AG04450 (cell line): ENCODE results near the gene RNF144B. TPM values are rescaled to one million over a fixed set of nuclear protein-coding genes. Genes with fewer than 3 reads are reported as not detected.
"Not testable (repeated sequence)": the region's sequence is repeated elsewhere in the genome, so short reads cannot be mapped to it uniquely, and the experiment has no call there.

ENCODE experiments used
- CTCF ChIA-PET: fragments of 300-600, 350-600 bp; formaldehyde crosslinking; extraction: SDS; loops from one replicate; lab custom pipeline; 2022; ENCODE audit warnings: antibody characterized with exemption, inconsistent platforms; lab: Charles Lee
- POLR2A ChIA-PET: fragments of 350-600 bp; formaldehyde crosslinking; extraction: SDS; loops from one replicate; lab custom pipeline; 2021; ENCODE audit warnings: antibody characterized with exemption, inconsistent platforms; lab: Yijun Ruan, JAX
- DNase-seq: peaks from one replicate; pipeline ENCODE4 v3.0.0-alpha.2; 2011; ENCODE audit warnings: low read depth, low spot score
- H3K27ac ChIP-seq: one replicate; pipeline ENCODE4 v1.5.1; 2012; ENCODE audit warnings: low read depth, low read length, control low read depth
- H3K27me3 ChIP-seq: one replicate; pipeline ENCODE4 v1.6.0; 2012; ENCODE audit warnings: low read length; ENCODE audit not compliant: control insufficient read depth, insufficient read depth
- H3K4me3 ChIP-seq: 2 replicates; pipeline ENCODE4 v1.5.1; 2011; ENCODE audit warnings: mild to moderate bottlenecking, low read depth, low read length, control low read depth
- H3K9me3 ChIP-seq: 2 replicates; pipeline ENCODE4 v1.5.1; 2012; ENCODE audit warnings: low read length; ENCODE audit not compliant: control insufficient read depth, insufficient read depth
- CTCF ChIP-seq: IDR thresholded peaks from 2 replicates; pipeline ENCODE4 v1.5.1; 2011; ENCODE audit warnings: low read depth, low read length, control low read depth, inconsistent platforms
- polyA plus RNA-seq: library from polyadenylated mRNA; depleted of rRNA; stranded (reverse); fragments of >200 nt; gene quantifications from 2 replicates; pipeline ENCODE4 v1.2.3, GENCODE V29; 2011

RNF144B gene
- polyA plus RNA-seq, 1 experiment = 0.25 TPM

- ChIA-PET POLR2A (interaction anchor here (0.5 to 0.6 kb wide), 2 partner anchors 46 to 66 kb away, joined by 3 to 5 read pairs; no protein-coding TSS in a partner anchor), CTCF (interaction anchor here (1.1 to 1.2 kb wide), 2 partner anchors 70 to 109 kb away, joined by 4 read pairs; no protein-coding TSS in a partner anchor)
- TF ChIP-seq CTCF = no peak
- H3K9me3 ChIP-seq = no peaks in the 10 kb centered on the region
- no peak for DNase-seq
- no peaks in the 10 kb centered on the region for H3K27me3 ChIP-seq
- H3K27ac ChIP-seq = no peak overlapping the region
- H3K4me3 ChIP-seq = no peak overlapping the region
Measured at GRCh38 chr6:18393698-18394097, 6.5 kb downstream of the RNF144B start.

GRCh38 chr6:18395177-18395855, 8.2 kb downstream of the RNF144B start:
- POLR2A ChIA-PET = no interaction called here
- CTCF ChIA-PET = interaction anchor here (0.8 to 1.3 kb wide), 2 partner anchors 71 to 108 kb away, joined by 3 to 5 read pairs; no protein-coding TSS in a partner anchor
- Histone ChIP-seq H3K27ac (no peak overlapping the region), H3K9me3 (no peaks in the 10 kb centered on the region), H3K4me3 (no peak overlapping the region), H3K27me3 (no peaks in the 10 kb centered on the region)
- TF ChIP-seq CTCF = no peak
- DNase-seq = no peak

- Histone ChIP-seq H3K4me3 (no peak overlapping the region), H3K9me3 (no peaks in the 10 kb centered on the region), H3K27ac (no peak overlapping the region), H3K27me3 (no peaks in the 10 kb centered on the region)
- ChIA-PET POLR2A (no interaction called here), CTCF (interaction anchor here (1.3 kb wide), 1 partner anchor 108 kb away, joined by 5 read pairs; no protein-coding TSS in a partner anchor)
- TF ChIP-seq CTCF = no peak
- DNase-seq = no peak
Measured at GRCh38 chr6:18395856-18396197, 8.7 kb downstream of the RNF144B start.

GRCh38 chr6:18397701-18398100, 10.6 kb downstream of the RNF144B start:
- DNase-seq = no peak
- no peak for TF ChIP-seq CTCF
- no peak overlapping the region for H3K4me3 ChIP-seq
- CTCF ChIA-PET = interaction anchor here (0.6 kb wide), 1 partner anchor 233 kb away, joined by 6 read pairs; no protein-coding TSS in a partner anchor
- POLR2A ChIA-PET = no interaction called here
- H3K9me3 ChIP-seq = no peaks in the 10 kb centered on the region
- H3K27me3 ChIP-seq = no peaks in the 10 kb centered on the region
- H3K27ac ChIP-seq = no peak overlapping the region

- H3K9me3 ChIP-seq, H3K27me3 ChIP-seq, H3K27ac ChIP-seq, H3K4me3 ChIP-seq, CTCF ChIA-PET, DNase-seq, POLR2A ChIA-PET: not testable (repeated sequence)
Measured at GRCh38 chr6:18398225-18398624, 11.1 kb downstream of the RNF144B start.
